Upper lobe of left lung (tissue), 4 donors: ENCODE results near the gene SGO2.

Experiments used
- EP300 ChIP-seq, 4 donors: sonication (generic); formaldehyde crosslinking; IDR thresholded peaks; one replicate each; pipeline ENCODE4 v1.5.1; 2017; ENCODE audit warnings: antibody characterized with exemption in 4 of 4, control low read depth in 2 of 4
- POLR2A ChIP-seq, 4 donors: fragments of 450-650 bp; IDR thresholded peaks; one replicate each; pipeline ENCODE4 v1.5.1; 2016 to 2017; ENCODE audit warnings: antibody characterized with exemption in 4 of 4, mild to moderate bottlenecking in 2 of 4
- POLR2AphosphoS5 ChIP-seq, 2 donors: sonication (generic); formaldehyde crosslinking; IDR thresholded peaks; one replicate each; pipeline ENCODE4 v1.5.1; 2017; ENCODE audit warnings: antibody characterized with exemption in 2 of 2
- TF ChIP-seq, protein P1 (sequence below), 6 experiments: fragments of 450-650 bp in 4 of 6; fragments of 200-600 bp in 2 of 6; sonication (generic) in 2 of 6; IDR thresholded peaks; one replicate each; pipeline ENCODE4 v1.5.1; 2016 to 2019; ENCODE audit warnings: antibody characterized with exemption in 6 of 6

DNA sequence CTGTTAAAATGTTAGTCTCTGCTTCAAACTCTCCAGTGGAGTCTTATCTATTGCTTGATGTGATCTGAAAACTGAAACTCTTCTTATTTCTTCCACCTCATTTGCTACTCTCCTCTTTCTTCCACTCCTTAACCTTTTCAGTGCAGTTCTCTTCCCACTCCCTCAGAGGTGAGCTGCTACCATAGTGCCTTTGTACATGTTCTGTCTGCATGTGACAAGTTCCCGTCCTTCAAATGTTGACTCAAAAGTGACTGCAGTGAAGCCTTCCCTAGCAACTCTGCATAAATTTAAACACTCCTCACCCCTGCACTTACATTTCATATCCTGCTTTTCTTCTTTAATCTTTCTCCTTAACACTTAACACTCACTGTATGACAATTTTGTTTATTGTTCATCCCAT is 12.1 kb downstream of the SGO2 start:
- TF ChIP-seq, protein P1, sequence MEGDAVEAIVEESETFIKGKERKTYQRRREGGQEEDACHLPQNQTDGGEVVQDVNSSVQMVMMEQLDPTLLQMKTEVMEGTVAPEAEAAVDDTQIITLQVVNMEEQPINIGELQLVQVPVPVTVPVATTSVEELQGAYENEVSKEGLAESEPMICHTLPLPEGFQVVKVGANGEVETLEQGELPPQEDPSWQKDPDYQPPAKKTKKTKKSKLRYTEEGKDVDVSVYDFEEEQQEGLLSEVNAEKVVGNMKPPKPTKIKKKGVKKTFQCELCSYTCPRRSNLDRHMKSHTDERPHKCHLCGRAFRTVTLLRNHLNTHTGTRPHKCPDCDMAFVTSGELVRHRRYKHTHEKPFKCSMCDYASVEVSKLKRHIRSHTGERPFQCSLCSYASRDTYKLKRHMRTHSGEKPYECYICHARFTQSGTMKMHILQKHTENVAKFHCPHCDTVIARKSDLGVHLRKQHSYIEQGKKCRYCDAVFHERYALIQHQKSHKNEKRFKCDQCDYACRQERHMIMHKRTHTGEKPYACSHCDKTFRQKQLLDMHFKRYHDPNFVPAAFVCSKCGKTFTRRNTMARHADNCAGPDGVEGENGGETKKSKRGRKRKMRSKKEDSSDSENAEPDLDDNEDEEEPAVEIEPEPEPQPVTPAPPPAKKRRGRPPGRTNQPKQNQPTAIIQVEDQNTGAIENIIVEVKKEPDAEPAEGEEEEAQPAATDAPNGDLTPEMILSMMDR (IDR thresholded peaks at IDR 0.05), result no peak
- TF ChIP-seq POLR2A (IDR thresholded peaks at IDR 0.05) (no peak), EP300 (IDR thresholded peaks at IDR 0.05) (no peak), POLR2AphosphoS5 (IDR thresholded peaks at IDR 0.05) (no peak)
